Nephron (organoid): ENCODE data around the gene LAIR2.
A peak's percentile ranks its signal among the peaks of the same experiment; 100 is the strongest.

ENCODE experiments used
- H3K27ac Mint-ChIP-seq, 3 experiments: 2 replicates each; pipeline ENCODE4 v1.8.0; 2020; ENCODE audit warnings: mixed read lengths in 3 of 3, mild to moderate bottlenecking in 2 of 3, moderate library complexity in 1 of 3
- H3K27me3 Mint-ChIP-seq: 2 replicates; pipeline ENCODE4 v1.8.0; 2021; ENCODE audit warnings: low read depth, mild to moderate bottlenecking, moderate library complexity, mixed read lengths
- H3K36me3 Mint-ChIP-seq: 2 replicates; pipeline ENCODE4 v1.8.0; 2020; ENCODE audit warnings: low read depth, mixed read lengths
- H3K4me1 Mint-ChIP-seq: 2 replicates; pipeline ENCODE4 v1.8.0; 2020; ENCODE audit warnings: mixed read lengths
- H3K4me3 Mint-ChIP-seq, 3 experiments: 2 replicates each; pipeline ENCODE4 v1.8.0; 2020; ENCODE audit warnings: mild to moderate bottlenecking in 3 of 3, mixed read lengths in 3 of 3, moderate library complexity in 2 of 3
- H3K9me3 Mint-ChIP-seq: 2 replicates; pipeline ENCODE4 v1.8.0; 2020; ENCODE audit warnings: mixed read lengths
- CTCF ChIP-seq, 3 experiments: fragments of 200-600 bp; sonication (generic); IDR thresholded peaks; one replicate each; pipeline ENCODE4 v1.5.0; 2021; ENCODE audit warnings: antibody characterized with exemption in 3 of 3; ENCODE audit not compliant: unreplicated experiment in 3 of 3

Gene LAIR2

GRCh38 chr19:54477650-54478049, 25.0 kb upstream of the LAIR2 start:
- H3K4me1 Mint-ChIP-seq: peaks cover 25% of the 10 kb centered on the region
- peaks cover 21% of the 10 kb centered on the region for H3K27me3 Mint-ChIP-seq
- H3K27ac Mint-ChIP-seq: peak overlapping the region in 2 of 3 experiments; percentile 7 to 53
- no peaks in the 10 kb centered on the region for H3K9me3 Mint-ChIP-seq
- no peak for TF ChIP-seq CTCF (IDR thresholded peaks at IDR 0.05; ENCODE audit: unreplicated experiment in 3 of 3)
- no peak overlapping the region for H3K4me3 Mint-ChIP-seq
- no peaks in the 10 kb centered on the region for H3K36me3 Mint-ChIP-seq

- peaks cover 17% of the 10 kb centered on the region for H3K4me1 Mint-ChIP-seq
- peaks cover 21% of the 10 kb centered on the region for H3K27me3 Mint-ChIP-seq
- H3K27ac Mint-ChIP-seq: peak overlapping the region in 2 of 3 experiments; percentile 50 to 53
- TF ChIP-seq CTCF (IDR thresholded peaks at IDR 0.05; ENCODE audit: unreplicated experiment in 3 of 3): peak; percentile 62 to 73 (median 70)
- H3K4me3 Mint-ChIP-seq: no peak overlapping the region
- H3K9me3 Mint-ChIP-seq: no peaks in the 10 kb centered on the region
- no peaks in the 10 kb centered on the region for H3K36me3 Mint-ChIP-seq
These were observed 23.9 kb upstream of the LAIR2 start for GRCh38 chr19:54478677-54479266.

- Mint-ChIP-seq H3K4me1 (peaks cover 14% of the 10 kb centered on the region), H3K9me3 (no peaks in the 10 kb centered on the region), H3K27me3 (peaks cover 29% of the 10 kb centered on the region), H3K4me3 (no peak overlapping the region), H3K27ac (no peak overlapping the region), H3K36me3 (no peaks in the 10 kb centered on the region)
- TF ChIP-seq CTCF (IDR thresholded peaks at IDR 0.05; ENCODE audit: unreplicated experiment in 3 of 3): no peak
These were observed 22.6 kb upstream of the LAIR2 start for GRCh38 chr19:54480051-54480450.

- Mint-ChIP-seq H3K27ac (peak overlapping the region in 1 of 3 experiments; percentile 45), H3K4me1 (peaks cover 14% of the 10 kb centered on the region), H3K36me3 (no peaks in the 10 kb centered on the region), H3K27me3 (peaks cover 33% of the 10 kb centered on the region), H3K4me3 (no peak overlapping the region), H3K9me3 (no peaks in the 10 kb centered on the region)
- peak; percentile 64 to 79 (median 69) for TF ChIP-seq CTCF (IDR thresholded peaks at IDR 0.05; ENCODE audit: unreplicated experiment in 3 of 3)
These were observed 21.2 kb upstream of the LAIR2 start for GRCh38 chr19:54481326-54481930.

GRCh38 chr19:54482889-54483288, 19.7 kb upstream of the LAIR2 start:
- no peak overlapping the region for H3K27ac Mint-ChIP-seq
- peaks cover 8% of the 10 kb centered on the region for H3K4me1 Mint-ChIP-seq
- peaks cover 33% of the 10 kb centered on the region for H3K27me3 Mint-ChIP-seq
- H3K4me3 Mint-ChIP-seq: no peak overlapping the region
- H3K36me3 Mint-ChIP-seq: no peaks in the 10 kb centered on the region
- TF ChIP-seq CTCF (IDR thresholded peaks at IDR 0.05; ENCODE audit: unreplicated experiment in 3 of 3): no peak
- H3K9me3 Mint-ChIP-seq: no peaks in the 10 kb centered on the region

GRCh38 chr19:54484451-54484850, 18.2 kb upstream of the LAIR2 start:
- peaks cover 25% of the 10 kb centered on the region for H3K27me3 Mint-ChIP-seq
- H3K4me3 Mint-ChIP-seq: no peak overlapping the region
- H3K27ac Mint-ChIP-seq: no peak overlapping the region
- no peaks in the 10 kb centered on the region for H3K9me3 Mint-ChIP-seq
- no peak for TF ChIP-seq CTCF (IDR thresholded peaks at IDR 0.05; ENCODE audit: unreplicated experiment in 3 of 3)
- no peaks in the 10 kb centered on the region for H3K36me3 Mint-ChIP-seq
- peaks cover 3% of the 10 kb centered on the region for H3K4me1 Mint-ChIP-seq
